Smooth muscle cell (in vitro differentiated cells): ENCODE data around the gene MTSS2. TPM values are rescaled to one million over a fixed set of nuclear protein-coding genes. Genes with fewer than 3 reads are reported as not detected.

ENCODE experiments used
- DNase-seq: peaks from one replicate; lab custom pipeline; 2025; ENCODE audit not compliant: unreplicated experiment; lab: John Stamatoyannopoulos, UW
- H2AFZ ChIP-seq: fragments of 200-600 bp; sonication (generic); 2 replicates; pipeline ENCODE4 v1.6.0; 2016; ENCODE audit warnings: antibody characterized with exemption, low read depth, mild to moderate bottlenecking
- H3F3A ChIP-seq: fragments of 200-600 bp; sonication (generic); 2 replicates; pipeline ENCODE4 v1.6.0; 2017; ENCODE audit warnings: antibody characterized with exemption, low read depth
- H3K27ac ChIP-seq: fragments of 200-600 bp; sonication (generic); 2 replicates; pipeline ENCODE4 v1.5.1; 2016; ENCODE audit warnings: low read depth, mild to moderate bottlenecking
- H3K27me3 ChIP-seq: fragments of 200-600 bp; sonication (generic); 2 replicates; pipeline ENCODE4 v1.6.1; 2016; ENCODE audit warnings: low read depth, mild to moderate bottlenecking
- H3K36me3 ChIP-seq: fragments of 200-600 bp; sonication (generic); 2 replicates; pipeline ENCODE4 v1.5.1; 2016; ENCODE audit warnings: low read depth
- H3K4me1 ChIP-seq: fragments of 200-600 bp; sonication (generic); 2 replicates; pipeline ENCODE4 v1.5.1; 2016; ENCODE audit warnings: low read depth
- H3K4me2 ChIP-seq: fragments of 200-600 bp; sonication (generic); 2 replicates; pipeline ENCODE4 v1.6.0; 2016; ENCODE audit warnings: mild to moderate bottlenecking
- H3K4me3 ChIP-seq: fragments of 200-600 bp; sonication (generic); 2 replicates; pipeline ENCODE4 v1.5.1; 2016; ENCODE audit warnings: mild to moderate bottlenecking
- H3K79me2 ChIP-seq: fragments of 200-600 bp; sonication (generic); 2 replicates; pipeline ENCODE4 v1.6.0; 2016; ENCODE audit warnings: low read depth, mild to moderate bottlenecking
- H3K9ac ChIP-seq: fragments of 200-600 bp; sonication (generic); 2 replicates; pipeline ENCODE4 v1.6.0; 2016; ENCODE audit warnings: low read depth
- H3K9me3 ChIP-seq: fragments of 200-600 bp; sonication (generic); replicated peaks from 2 replicates; pipeline ENCODE4 v1.5.1; 2016; ENCODE audit warnings: low read depth
- H4K20me1 ChIP-seq: fragments of 200-600 bp; sonication (generic); 2 replicates; pipeline ENCODE4 v1.6.0; 2016; ENCODE audit warnings: low read depth
- WGBS: methylation state at CpG from one replicate; pipeline ENCODE4 v1.1.7; 2016; ENCODE audit warnings: low lambda C conversion rate; 5-methylcytosine and 5-hydroxymethylcytosine counted together
- polyA plus RNA-seq: library from polyadenylated mRNA; unstranded; fragments of >200 nt; fragmentation: Nextera tagmentation; extraction: Ambion mirVana; gene quantifications from 2 replicates; pipeline ENCODE4 v1.2.1, GENCODE V29; 2016
- total RNA-seq: library from RNA; depleted of rRNA; stranded (reverse); fragments of >200 nt; gene quantifications from 2 replicates; pipeline ENCODE4 v1.2.3, GENCODE V29; 2014
- TF ChIP-seq, protein P1 (sequence below): fragments of 200-600 bp; sonication (generic); IDR thresholded peaks from 2 replicates; pipeline ENCODE4 v1.5.1; 2017; ENCODE audit warnings: borderline replicate concordance, mild to moderate bottlenecking, antibody characterized with exemption; ENCODE audit not compliant: insufficient read depth, poor library complexity, severe bottlenecking

The MTSS2 gene
- total and polyA plus RNA-seq, 2 experiments from 2014 or later, result 4.2 to 19.5 TPM

- Histone ChIP-seq H3K27me3 (no peaks in the 10 kb centered on the region), H2AFZ (no peak overlapping the region), H3K4me1 (peaks cover 25% of the 10 kb centered on the region), H3F3A (no peaks in the 10 kb centered on the region), H3K79me2 (no peaks in the 10 kb centered on the region), H3K9ac (no peak overlapping the region), H3K27ac (peak overlapping the region; percentile 43), H4K20me1 (no peaks in the 10 kb centered on the region), H3K4me2 (peak overlapping the region; percentile 64), H3K4me3 (no peak overlapping the region), H3K36me3 (no peaks in the 10 kb centered on the region), H3K9me3 (no peaks in the 10 kb centered on the region)
- 42% methylated on average over 5 of the region's 5 CpGs for WGBS
- no peak for DNase-seq
- TF ChIP-seq, protein P1, sequence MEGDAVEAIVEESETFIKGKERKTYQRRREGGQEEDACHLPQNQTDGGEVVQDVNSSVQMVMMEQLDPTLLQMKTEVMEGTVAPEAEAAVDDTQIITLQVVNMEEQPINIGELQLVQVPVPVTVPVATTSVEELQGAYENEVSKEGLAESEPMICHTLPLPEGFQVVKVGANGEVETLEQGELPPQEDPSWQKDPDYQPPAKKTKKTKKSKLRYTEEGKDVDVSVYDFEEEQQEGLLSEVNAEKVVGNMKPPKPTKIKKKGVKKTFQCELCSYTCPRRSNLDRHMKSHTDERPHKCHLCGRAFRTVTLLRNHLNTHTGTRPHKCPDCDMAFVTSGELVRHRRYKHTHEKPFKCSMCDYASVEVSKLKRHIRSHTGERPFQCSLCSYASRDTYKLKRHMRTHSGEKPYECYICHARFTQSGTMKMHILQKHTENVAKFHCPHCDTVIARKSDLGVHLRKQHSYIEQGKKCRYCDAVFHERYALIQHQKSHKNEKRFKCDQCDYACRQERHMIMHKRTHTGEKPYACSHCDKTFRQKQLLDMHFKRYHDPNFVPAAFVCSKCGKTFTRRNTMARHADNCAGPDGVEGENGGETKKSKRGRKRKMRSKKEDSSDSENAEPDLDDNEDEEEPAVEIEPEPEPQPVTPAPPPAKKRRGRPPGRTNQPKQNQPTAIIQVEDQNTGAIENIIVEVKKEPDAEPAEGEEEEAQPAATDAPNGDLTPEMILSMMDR, result no peak
Observed at GRCh38 chr16:70713342-70713741, 27.5 kb upstream of the MTSS2 start.

DNA sequence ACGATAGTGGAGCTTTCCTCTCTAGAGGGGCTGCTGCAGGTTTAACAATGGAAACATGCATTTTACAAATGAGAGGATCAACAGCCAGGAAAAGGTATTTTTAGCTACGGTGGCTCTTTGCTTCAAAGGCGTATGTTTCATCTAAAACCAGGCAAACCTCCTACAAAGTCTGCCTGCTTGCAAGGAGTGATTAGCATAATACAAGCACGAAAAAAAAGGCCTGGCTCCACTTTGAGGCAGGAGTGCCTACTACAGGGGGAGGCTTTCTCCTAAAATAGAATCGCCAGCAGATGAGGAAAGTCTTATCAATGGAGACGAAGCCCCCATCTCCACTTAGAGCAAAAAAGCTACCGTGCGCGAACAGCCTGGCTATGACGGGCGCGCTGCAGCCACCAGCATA lies 27.1 kb upstream of the MTSS2 start:
- WGBS, result 60% methylated on average over 12 of the region's 12 CpGs
- TF ChIP-seq, protein P1, result no peak
- H3K9me3 ChIP-seq, result no peaks in the 10 kb centered on the region
- H3K4me1 ChIP-seq, result peaks cover 25% of the 10 kb centered on the region
- H3K27ac ChIP-seq, result no peak overlapping the region
- no peaks in the 10 kb centered on the region for H3F3A ChIP-seq
- no peaks in the 10 kb centered on the region for H3K79me2 ChIP-seq
- no peaks in the 10 kb centered on the region for H3K36me3 ChIP-seq
- H4K20me1 ChIP-seq, result no peaks in the 10 kb centered on the region
- no peaks in the 10 kb centered on the region for H3K27me3 ChIP-seq
- H2AFZ ChIP-seq, result no peak overlapping the region
- DNase-seq, result no peak
- H3K4me3 ChIP-seq, result no peak overlapping the region
- H3K4me2 ChIP-seq, result peak overlapping the region; percentile 64
- H3K9ac ChIP-seq, result no peak overlapping the region

- Histone ChIP-seq H3K4me3 (no peak overlapping the region), H3K4me1 (peaks cover 25% of the 10 kb centered on the region), H3K27me3 (no peaks in the 10 kb centered on the region), H3K36me3 (no peaks in the 10 kb centered on the region), H3F3A (no peaks in the 10 kb centered on the region), H3K27ac (no peak overlapping the region), H3K4me2 (peak overlapping the region; percentile 36), H3K79me2 (no peaks in the 10 kb centered on the region), H3K9ac (no peak overlapping the region), H4K20me1 (no peaks in the 10 kb centered on the region), H2AFZ (no peak overlapping the region), H3K9me3 (no peaks in the 10 kb centered on the region)
- TF ChIP-seq, protein P1, result no peak
- WGBS, result 92% methylated on average over 11 of the region's 11 CpGs
- no peak for DNase-seq
Observed at GRCh38 chr16:70712359-70712758, 26.5 kb upstream of the MTSS2 start.
